ENCODE results near the gene TEX30.

The TEX30 gene

GRCh38 chr13:102774591-102775520 lies 1.3 kb upstream of the TEX30 start:
- Histone ChIP-seq H3K9ac (ENCODE audit: low read depth, low read length) (no peak overlapping the region), H3K4me3 (ENCODE audit: low read length) (no peak overlapping the region), H3K4me1 (ENCODE audit: control insufficient read depth, insufficient read depth, low read length) (peaks cover 18% of the 10 kb centered on the region)

GRCh38 chr13:102774214-102774568 lies 605 bp upstream of the TEX30 start:
- H3K36me3 ChIP-seq (ENCODE audit: insufficient read depth, low read length) = no peaks in the 10 kb centered on the region
- H3K4me1 ChIP-seq (ENCODE audit: control insufficient read depth, insufficient read depth, low read length) = peaks cover 21% of the 10 kb centered on the region
- H3K27me3 ChIP-seq (ENCODE audit: control insufficient read depth, insufficient read depth, low read length) = no peaks in the 10 kb centered on the region
- peak overlapping the region; percentile 81 for H3K9ac ChIP-seq (ENCODE audit: low read depth, low read length)
- no peaks in the 10 kb centered on the region for H3K9me3 ChIP-seq (replicated peaks; ENCODE audit: low read length)
- peak overlapping the region; percentile 81 for H3K4me3 ChIP-seq (ENCODE audit: low read length)
- H3K4me2 ChIP-seq (ENCODE audit: low read length) = peak overlapping the region; percentile 89

More at GRCh38 chr13:102774591-102775520, 1.3 kb upstream of the TEX30 start:
- Histone ChIP-seq H3K9me3 (replicated peaks; ENCODE audit: low read length) (no peaks in the 10 kb centered on the region), H3K4me2 (ENCODE audit: low read length) (no peak overlapping the region), H3K36me3 (ENCODE audit: insufficient read depth, low read length) (no peaks in the 10 kb centered on the region), H3K27me3 (ENCODE audit: control insufficient read depth, insufficient read depth, low read length) (no peaks in the 10 kb centered on the region)

- H3K27me3 ChIP-seq (ENCODE audit: control insufficient read depth, insufficient read depth, low read length) = no peaks in the 10 kb centered on the region
- H3K4me1 ChIP-seq (ENCODE audit: control insufficient read depth, insufficient read depth, low read length) = peaks cover 21% of the 10 kb centered on the region
- H3K9ac ChIP-seq (ENCODE audit: low read depth, low read length) = no peak overlapping the region
- peak overlapping the region; percentile 81 for H3K4me3 ChIP-seq (ENCODE audit: low read length)
- H3K9me3 ChIP-seq (replicated peaks; ENCODE audit: low read length) = no peaks in the 10 kb centered on the region
- H3K36me3 ChIP-seq (ENCODE audit: insufficient read depth, low read length) = peaks cover 1% of the 10 kb centered on the region
- peak overlapping the region; percentile 89 for H3K4me2 ChIP-seq (ENCODE audit: low read length)
These were observed 1.6 kb downstream of the TEX30 start for GRCh38 chr13:102772042-102772425.

- Histone ChIP-seq H3K4me2 (ENCODE audit: low read length) (peak overlapping the region; percentile 35), H3K27me3 (ENCODE audit: control insufficient read depth, insufficient read depth, low read length) (no peaks in the 10 kb centered on the region), H3K4me1 (ENCODE audit: control insufficient read depth, insufficient read depth, low read length) (peaks cover 21% of the 10 kb centered on the region), H3K36me3 (ENCODE audit: insufficient read depth, low read length) (peaks cover 5% of the 10 kb centered on the region), H3K9ac (ENCODE audit: low read depth, low read length) (no peak overlapping the region), H3K9me3 (replicated peaks; ENCODE audit: low read length) (no peaks in the 10 kb centered on the region), H3K4me3 (ENCODE audit: low read length) (no peak overlapping the region)
These were observed 2.1 kb downstream of the TEX30 start for GRCh38 chr13:102771298-102772041.

GRCh38 chr13:102770435-102770834 lies 3.2 kb downstream of the TEX30 start:
- no peak overlapping the region for H3K9ac ChIP-seq (ENCODE audit: low read depth, low read length)
- H3K4me1 ChIP-seq (ENCODE audit: control insufficient read depth, insufficient read depth, low read length) = peaks cover 21% of the 10 kb centered on the region
- no peaks in the 10 kb centered on the region for H3K27me3 ChIP-seq (ENCODE audit: control insufficient read depth, insufficient read depth, low read length)
- no peak overlapping the region for H3K4me3 ChIP-seq (ENCODE audit: low read length)
- H3K4me2 ChIP-seq (ENCODE audit: low read length) = no peak overlapping the region
- H3K36me3 ChIP-seq (ENCODE audit: insufficient read depth, low read length) = peaks cover 5% of the 10 kb centered on the region
- H3K9me3 ChIP-seq (replicated peaks; ENCODE audit: low read length) = no peaks in the 10 kb centered on the region

- Histone ChIP-seq H3K9ac (ENCODE audit: low read depth, low read length) (no peak overlapping the region), H3K36me3 (ENCODE audit: insufficient read depth, low read length) (peaks cover 5% of the 10 kb centered on the region), H3K27me3 (ENCODE audit: control insufficient read depth, insufficient read depth, low read length) (no peaks in the 10 kb centered on the region), H3K4me1 (ENCODE audit: control insufficient read depth, insufficient read depth, low read length) (peaks cover 21% of the 10 kb centered on the region), H3K9me3 (replicated peaks; ENCODE audit: low read length) (no peaks in the 10 kb centered on the region), H3K4me3 (ENCODE audit: low read length) (no peak overlapping the region), H3K4me2 (ENCODE audit: low read length) (no peak overlapping the region)
These were observed 3.9 kb downstream of the TEX30 start for GRCh38 chr13:102769679-102770078.

GRCh38 chr13:102768909-102769308 lies 4.7 kb downstream of the TEX30 start:
- no peak overlapping the region for H3K9ac ChIP-seq (ENCODE audit: low read depth, low read length)
- H3K27me3 ChIP-seq (ENCODE audit: control insufficient read depth, insufficient read depth, low read length) = no peaks in the 10 kb centered on the region
- H3K9me3 ChIP-seq (replicated peaks; ENCODE audit: low read length) = no peaks in the 10 kb centered on the region
- H3K4me3 ChIP-seq (ENCODE audit: low read length) = no peak overlapping the region
- no peak overlapping the region for H3K4me2 ChIP-seq (ENCODE audit: low read length)
- H3K4me1 ChIP-seq (ENCODE audit: control insufficient read depth, insufficient read depth, low read length) = peaks cover 19% of the 10 kb centered on the region
- H3K36me3 ChIP-seq (ENCODE audit: insufficient read depth, low read length) = peaks cover 5% of the 10 kb centered on the region

- no peak overlapping the region for H3K4me3 ChIP-seq (ENCODE audit: low read length)
- no peak overlapping the region for H3K9ac ChIP-seq (ENCODE audit: low read depth, low read length)
- no peaks in the 10 kb centered on the region for H3K27me3 ChIP-seq (ENCODE audit: control insufficient read depth, insufficient read depth, low read length)
- no peak overlapping the region for H3K4me2 ChIP-seq (ENCODE audit: low read length)
- H3K9me3 ChIP-seq (replicated peaks; ENCODE audit: low read length) = no peaks in the 10 kb centered on the region
- H3K4me1 ChIP-seq (ENCODE audit: control insufficient read depth, insufficient read depth, low read length) = no peaks in the 10 kb centered on the region
- H3K36me3 ChIP-seq (ENCODE audit: insufficient read depth, low read length) = peaks cover 5% of the 10 kb centered on the region
These were observed 9.8 kb downstream of the TEX30 start for GRCh38 chr13:102763741-102764140.

- Histone ChIP-seq H3K4me1 (ENCODE audit: control insufficient read depth, insufficient read depth, low read length) (no peaks in the 10 kb centered on the region), H3K36me3 (ENCODE audit: insufficient read depth, low read length) (no peaks in the 10 kb centered on the region), H3K9ac (ENCODE audit: low read depth, low read length) (no peak overlapping the region), H3K4me3 (ENCODE audit: low read length) (no peak overlapping the region), H3K9me3 (replicated peaks; ENCODE audit: low read length) (no peaks in the 10 kb centered on the region), H3K27me3 (ENCODE audit: control insufficient read depth, insufficient read depth, low read length) (no peaks in the 10 kb centered on the region), H3K4me2 (ENCODE audit: low read length) (no peak overlapping the region)
These were observed 12.5 kb downstream of the TEX30 start for GRCh38 chr13:102761071-102761470.

- no peak overlapping the region for H3K9ac ChIP-seq (ENCODE audit: low read depth, low read length)
- H3K4me2 ChIP-seq (ENCODE audit: low read length) = no peak overlapping the region
- no peaks in the 10 kb centered on the region for H3K27me3 ChIP-seq (ENCODE audit: control insufficient read depth, insufficient read depth, low read length)
- H3K9me3 ChIP-seq (replicated peaks; ENCODE audit: low read length) = no peaks in the 10 kb centered on the region
- no peaks in the 10 kb centered on the region for H3K4me1 ChIP-seq (ENCODE audit: control insufficient read depth, insufficient read depth, low read length)
- H3K4me3 ChIP-seq (ENCODE audit: low read length) = no peak overlapping the region
- no peaks in the 10 kb centered on the region for H3K36me3 ChIP-seq (ENCODE audit: insufficient read depth, low read length)
These were observed 14.7 kb downstream of the TEX30 start for GRCh38 chr13:102758842-102759241.

GRCh38 chr13:102757006-102757405 lies 16.6 kb downstream of the TEX30 start:
- Histone ChIP-seq H3K4me2 (ENCODE audit: low read length) (no peak overlapping the region), H3K9ac (ENCODE audit: low read depth, low read length) (no peak overlapping the region), H3K4me1 (ENCODE audit: control insufficient read depth, insufficient read depth, low read length) (no peaks in the 10 kb centered on the region), H3K36me3 (ENCODE audit: insufficient read depth, low read length) (no peaks in the 10 kb centered on the region), H3K9me3 (replicated peaks; ENCODE audit: low read length) (no peaks in the 10 kb centered on the region), H3K27me3 (ENCODE audit: control insufficient read depth, insufficient read depth, low read length) (no peaks in the 10 kb centered on the region), H3K4me3 (ENCODE audit: low read length) (no peak overlapping the region)

All from skeletal muscle satellite cell (primary cell).